ENCODE results near the gene FRMPD2. TPM values are rescaled to one million over a fixed set of nuclear protein-coding genes. Genes with fewer than 3 reads are reported as not detected.
"Not testable (repeated sequence)": the region's sequence is repeated elsewhere in the genome, so short reads cannot be mapped to it uniquely, and the experiment has no call there.

Gene FRMPD2
- total RNA-seq, 1 experiment from 2014 or later: 0.30 TPM

DNA sequence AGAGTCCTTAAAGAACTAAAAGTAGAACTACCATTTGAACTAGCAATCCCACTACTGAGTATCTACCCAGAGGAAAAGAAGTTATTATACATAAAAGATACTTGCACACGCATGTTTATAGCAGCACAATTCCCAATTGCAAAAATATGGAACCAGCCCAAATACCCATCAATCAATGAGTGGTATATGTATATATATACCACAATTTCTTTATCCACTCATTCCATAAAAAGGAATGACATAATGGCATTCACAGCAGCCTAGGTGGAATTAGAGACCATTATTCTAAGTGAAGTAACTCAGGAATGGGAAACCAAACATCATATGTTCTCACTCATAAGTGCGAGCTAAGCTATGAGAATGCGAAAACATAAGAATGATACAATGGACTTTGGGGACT, 53.5 kb downstream of the FRMPD2 start:
- POLR2A ChIA-PET; BruUV-seq (replicated peaks); intact Hi-C loops (cut with micrococcal nuclease): not testable (repeated sequence)

DNA sequence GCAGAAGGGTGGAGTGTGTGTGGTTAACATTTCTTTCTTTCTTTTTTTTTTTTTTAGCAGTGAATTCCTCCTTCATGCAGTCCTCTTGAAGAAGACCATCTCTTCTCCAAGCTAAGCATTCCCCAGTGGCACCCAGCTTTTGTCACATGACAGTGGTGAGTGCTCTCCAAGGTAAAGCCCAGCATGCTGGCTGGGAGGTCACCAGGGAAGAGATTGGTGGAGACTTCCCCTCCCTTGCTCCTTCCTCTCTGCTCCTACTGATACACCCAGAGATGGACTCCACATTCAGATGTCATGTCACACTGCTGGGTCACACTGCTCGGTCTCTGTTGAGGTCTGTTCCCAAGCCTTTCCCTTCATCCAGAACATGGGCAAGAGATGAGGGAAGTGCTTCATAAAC, 55.3 kb downstream of the FRMPD2 start:
- no peaks in the 10 kb centered on the region for H4K20me1 ChIP-seq (ENCODE audit: insufficient read depth)
- RAD21 ChIA-PET (ENCODE audit: low non-redundant PET in 1 of 2, low total read pairs in 2 of 2, uncharacterized antibody in 2 of 2, unreplicated experiment in 2 of 2): no interaction called here
- TF ChIP-seq, protein P1, sequence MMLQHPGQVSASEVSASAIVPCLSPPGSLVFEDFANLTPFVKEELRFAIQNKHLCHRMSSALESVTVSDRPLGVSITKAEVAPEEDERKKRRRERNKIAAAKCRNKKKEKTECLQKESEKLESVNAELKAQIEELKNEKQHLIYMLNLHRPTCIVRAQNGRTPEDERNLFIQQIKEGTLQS (IDR thresholded peaks at IDR 0.05): no peak
- TF ChIP-seq ZFX (IDR thresholded peaks at IDR 0.05): 0 out of 2 replicates have a peak, but pooled peaks have one; percentile 9
- TF ChIP-seq RAD21 (IDR thresholded peaks at IDR 0.05; ENCODE audit: low read depth): no peak
- TF ChIP-seq SP1 (IDR thresholded peaks at IDR 0.05; ENCODE audit: low read depth): no peak
- TF ChIP-seq YY1 (IDR thresholded peaks at IDR 0.05; ENCODE audit: extremely low read depth, insufficient replicate concordance, low read depth, low read length): no peak
- TF ChIP-seq FOSL1 (IDR thresholded peaks at IDR 0.05; ENCODE audit: low read depth): no peak
- TF ChIP-seq EZH2phosphoT487 (IDR thresholded peaks at IDR 0.05; ENCODE audit: borderline replicate concordance): no peak
- TF ChIP-seq, protein P2, sequence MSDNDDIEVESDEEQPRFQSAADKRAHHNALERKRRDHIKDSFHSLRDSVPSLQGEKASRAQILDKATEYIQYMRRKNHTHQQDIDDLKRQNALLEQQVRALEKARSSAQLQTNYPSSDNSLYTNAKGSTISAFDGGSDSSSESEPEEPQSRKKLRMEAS (IDR thresholded peaks at IDR 0.05): no peak
- no peaks in the 10 kb centered on the region for H3K79me2 ChIP-seq (ENCODE audit: insufficient read depth, low read length)
- no peak overlapping the region for H3K27ac ChIP-seq (ENCODE audit: low read depth, low read length)
- H3K27me3 ChIP-seq (ENCODE audit: insufficient read depth, low read length): peaks cover 4% of the 10 kb centered on the region
- POLR2A ChIA-PET: no interaction called here
- H3K4me1 ChIP-seq (ENCODE audit: control insufficient read depth in 1 of 2, insufficient read depth in 2 of 2, low read length in 2 of 2): no peaks in the 10 kb centered on the region
- no peak overlapping the region for H3K9ac ChIP-seq (ENCODE audit: low read length)
- 0 out of 2 replicates have a peak, but pooled peaks cover 4% of the 10 kb centered on the region for H3K9me2 ChIP-seq (ENCODE audit: insufficient read depth)
- H3K4me2 ChIP-seq (ENCODE audit: low read length): no peak overlapping the region
- H3K4me3 ChIP-seq (replicated peaks in 1 of 2; ENCODE audit: low read depth in 1 of 2, low read length in 2 of 2): no peak overlapping the region
- intact Hi-C loops (cut with micrococcal nuclease): loop anchor here (5.0 kb wide), 1 partner anchor 288 kb away; no protein-coding TSS in a partner anchor
- no peaks in the 10 kb centered on the region for H3K36me3 ChIP-seq (ENCODE audit: control insufficient read depth in 1 of 2, insufficient read depth in 2 of 2, low read length in 2 of 2)
- H3K9me3 ChIP-seq (ENCODE audit: control insufficient read depth in 1 of 2, insufficient read depth in 1 of 2, low read depth in 1 of 2, low read length in 2 of 2): no peaks in the 10 kb centered on the region
- DNase-seq (ENCODE audit: low read depth, low spot score): no peak
- no TSS peak for BruUV-seq (replicated peaks)
- no peak for ATAC-seq
- no peak overlapping the region for H2AFZ ChIP-seq (ENCODE audit: low read depth, low read length, poor library complexity, severe bottlenecking)
- CTCF ChIA-PET: no interaction called here

More for the DNA sequence above, 53.5 kb downstream of the FRMPD2 start:
- DNase-seq (ENCODE audit: low read depth, low spot score); H3K27ac ChIP-seq (ENCODE audit: low read depth, low read length); H3K9me3 ChIP-seq (ENCODE audit: control insufficient read depth in 1 of 2, insufficient read depth in 1 of 2, low read depth in 1 of 2, low read length in 2 of 2); CTCF ChIA-PET; H3K79me2 ChIP-seq (ENCODE audit: insufficient read depth, low read length); H3K4me1 ChIP-seq (ENCODE audit: control insufficient read depth in 1 of 2, insufficient read depth in 2 of 2, low read length in 2 of 2); H2AFZ ChIP-seq (ENCODE audit: low read depth, low read length, poor library complexity, severe bottlenecking); H3K9me2 ChIP-seq (ENCODE audit: insufficient read depth); RAD21 ChIA-PET (ENCODE audit: low non-redundant PET in 1 of 2, low total read pairs in 2 of 2, uncharacterized antibody in 2 of 2, unreplicated experiment in 2 of 2); H3K36me3 ChIP-seq (ENCODE audit: control insufficient read depth in 1 of 2, insufficient read depth in 2 of 2, low read length in 2 of 2); H4K20me1 ChIP-seq (ENCODE audit: insufficient read depth); ATAC-seq; H3K4me3 ChIP-seq (replicated peaks in 1 of 2; ENCODE audit: low read depth in 1 of 2, low read length in 2 of 2); H3K4me2 ChIP-seq (ENCODE audit: low read length); H3K9ac ChIP-seq (ENCODE audit: low read length): not testable (repeated sequence)
- peaks cover 16% of the 10 kb centered on the region for H3K27me3 ChIP-seq (ENCODE audit: insufficient read depth, low read length)
